CD4-positive, alpha-beta T cell (primary cell): ENCODE measurements around the gene CRTAC1. TPM values are rescaled to one million over a fixed set of nuclear protein-coding genes. Genes with fewer than 3 reads are reported as not detected.

ENCODE experiments used
- ATAC-seq: fragments of 200-7000 bp; cut with Tn5 transposase; one replicate; pipeline ENCODE4 v1.10.0; 2022; ENCODE audit warnings: mild to moderate bottlenecking; ENCODE audit not compliant: poor library complexity
- CTCF ChIA-PET: fragments of 350-600 bp; sonication (Branson Sonifier 250); formaldehyde crosslinking; loops from one replicate; lab custom pipeline; 2021; ENCODE audit warnings: antibody characterized with exemption, inconsistent platforms; lab: Charles Lee
- POLR2A ChIA-PET: fragments of 350-600 bp; sonication (Branson Sonifier 250); formaldehyde crosslinking; loops from one replicate; lab custom pipeline; 2021; ENCODE audit warnings: antibody characterized with exemption, inconsistent platforms; lab: Charles Lee
- DNase-seq, 14 experiments: peaks; one replicate each; pipeline ENCODE4 v3.0.0-alpha.2; 2013 to 2020; ENCODE audit warnings: mixed read lengths in 2 of 14
- H3K27ac ChIP-seq, 2 donors: one replicate each; pipeline versions ENCODE4 v1.5.1 to v1.7.0; 2013; ENCODE audit warnings: low read length in 2 of 2, low read depth in 1 of 2, mild to moderate bottlenecking in 1 of 2
- H3K27me3 ChIP-seq, 2 experiments: 1 replicate in 1 of 2; 2 replicates in 1 of 2; pipeline versions ENCODE4 v1.6.1 to v1.7.0; 2013; ENCODE audit warnings: low read length in 2 of 2, control low read depth in 1 of 2, mild to moderate bottlenecking in 1 of 2, moderate library complexity in 1 of 2; ENCODE audit not compliant: insufficient read depth in 2 of 2, control insufficient read depth in 1 of 2
- H3K36me3 ChIP-seq: one replicate; pipeline ENCODE4 v1.6.1; 2013; ENCODE audit warnings: low read length, control low read depth; ENCODE audit not compliant: insufficient read depth
- H3K4me1 ChIP-seq: one replicate; pipeline ENCODE4 v1.6.1; 2013; ENCODE audit warnings: low read length, control low read depth; ENCODE audit not compliant: insufficient read depth
- H3K4me3 ChIP-seq: one replicate; pipeline ENCODE4 v1.5.1; 2013; ENCODE audit warnings: mild to moderate bottlenecking, low read length, moderate library complexity
- H3K9me3 ChIP-seq, 2 experiments: 1 replicate in 1 of 2; 2 replicates in 1 of 2; pipeline versions ENCODE4 v1.6.1 to v1.7.0; 2013; ENCODE audit warnings: low read length in 2 of 2, mild to moderate bottlenecking in 2 of 2, control low read depth in 1 of 2, moderate library complexity in 1 of 2; ENCODE audit not compliant: control insufficient read depth in 1 of 2, insufficient read depth in 1 of 2
- H3K27ac Mint-ChIP-seq: one replicate; pipeline ENCODE4 v1.8.0; 2020; ENCODE audit warnings: mixed read lengths
- H3K27me3 Mint-ChIP-seq: one replicate; pipeline ENCODE4 v1.8.0; 2021; ENCODE audit warnings: mixed read lengths
- H3K36me3 Mint-ChIP-seq: one replicate; pipeline ENCODE4 v1.8.0; 2021; ENCODE audit warnings: low read depth, mixed read lengths
- H3K4me1 Mint-ChIP-seq: one replicate; pipeline ENCODE4 v1.8.0; 2021; ENCODE audit warnings: low read depth, mixed read lengths
- H3K4me3 Mint-ChIP-seq: one replicate; pipeline ENCODE4 v1.8.0; 2020; ENCODE audit warnings: mild to moderate bottlenecking, mixed read lengths
- H3K9me3 Mint-ChIP-seq: one replicate; pipeline ENCODE4 v1.8.0; 2020; ENCODE audit warnings: mixed read lengths
- CTCF ChIP-seq: fragments of 200-600 bp; IDR thresholded peaks from one replicate; pipeline ENCODE4 v1.8.0; 2022; ENCODE audit warnings: antibody characterized with exemption, mild to moderate bottlenecking
- intact Hi-C, 2 experiments: fragments of 100-400 bp; cut with DNase I in 1 of 2; cut with micrococcal nuclease in 1 of 2; formaldehyde crosslinking; loops; one replicate each; pipeline versions ENCODE4 v1.15.1 to v1.9.0; 2023 to 2025; cut with DNase I, micrococcal nuclease
- total RNA-seq, 174 experiments: library from RNA in 2 of 174; stranded (reverse) in 2 of 174; gene quantifications; one replicate each; pipeline ENCODE4 v1.2.3 and lab custom pipeline; 2021 to 2026

Gene CRTAC1
- total RNA-seq, 2 experiments from 2014 or later, result not detected

- ChIA-PET POLR2A (no interaction called here), CTCF (no interaction called here)
- no peak overlapping the region for H3K4me3 ChIP-seq
- peaks cover 12 to 19% of the 10 kb centered on the region in 2 experiments for H3K27me3 ChIP-seq
- Mint-ChIP-seq H3K36me3 (no peaks in the 10 kb centered on the region), H3K4me3 (no peak overlapping the region), H3K9me3 (no peaks in the 10 kb centered on the region), H3K4me1 (no peaks in the 10 kb centered on the region), H3K27me3 (peaks cover 45% of the 10 kb centered on the region), H3K27ac (no peak overlapping the region)
- no peak for DNase-seq
- intact Hi-C loops, result no loop called here
- no peaks in the 10 kb centered on the region for H3K9me3 ChIP-seq
- TF ChIP-seq CTCF, result no peak
- no peak for ATAC-seq
- H3K4me1 ChIP-seq, result no peaks in the 10 kb centered on the region
- no peaks in the 10 kb centered on the region for H3K36me3 ChIP-seq
- H3K27ac ChIP-seq, result no peak overlapping the region
Observed at GRCh38 chr10:98013776-98014175, 16.6 kb downstream of the CRTAC1 start.

GRCh38 chr10:98013122-98013521 lies 17.3 kb downstream of the CRTAC1 start:
- peaks cover 45% of the 10 kb centered on the region for H3K27me3 Mint-ChIP-seq

GRCh38 chr10:98012644-98013043 lies 17.8 kb downstream of the CRTAC1 start:
- no peaks in the 10 kb centered on the region for H3K36me3 Mint-ChIP-seq
- POLR2A ChIA-PET, result no interaction called here
- no peak for TF ChIP-seq CTCF
- DNase-seq (no peak), ATAC-seq (no peak)
- intact Hi-C loops, result no loop called here
- peaks cover 12 to 20% of the 10 kb centered on the region in 2 experiments for H3K27me3 ChIP-seq
- H3K9me3 Mint-ChIP-seq, result no peaks in the 10 kb centered on the region
- H3K4me1 Mint-ChIP-seq, result no peaks in the 10 kb centered on the region
- H3K27ac ChIP-seq, result no peak overlapping the region
- H3K27me3 Mint-ChIP-seq, result peaks cover 46% of the 10 kb centered on the region
- no peak overlapping the region for H3K4me3 Mint-ChIP-seq
- no peak overlapping the region for H3K4me3 ChIP-seq
- H3K27ac Mint-ChIP-seq, result no peak overlapping the region
- H3K9me3 ChIP-seq, result no peaks in the 10 kb centered on the region
- no peaks in the 10 kb centered on the region for H3K36me3 ChIP-seq
- CTCF ChIA-PET, result no interaction called here
- no peaks in the 10 kb centered on the region for H3K4me1 ChIP-seq

More at GRCh38 chr10:98013122-98013521, 17.3 kb downstream of the CRTAC1 start:
- DNase-seq, result no peak
- no peak overlapping the region for H3K4me3 ChIP-seq
- no peaks in the 10 kb centered on the region for H3K9me3 ChIP-seq
- H3K36me3 Mint-ChIP-seq, result no peaks in the 10 kb centered on the region
- no peak for ATAC-seq
- intact Hi-C loops, result no loop called here
- no peaks in the 10 kb centered on the region for H3K4me1 ChIP-seq
- TF ChIP-seq CTCF, result no peak
- ChIA-PET CTCF (no interaction called here), POLR2A (no interaction called here)
- H3K27ac Mint-ChIP-seq, result no peak overlapping the region
- no peaks in the 10 kb centered on the region for H3K4me1 Mint-ChIP-seq
- H3K4me3 Mint-ChIP-seq, result no peak overlapping the region
- peaks cover 12 to 19% of the 10 kb centered on the region in 2 experiments for H3K27me3 ChIP-seq
- H3K9me3 Mint-ChIP-seq, result no peaks in the 10 kb centered on the region
- no peaks in the 10 kb centered on the region for H3K36me3 ChIP-seq
- H3K27ac ChIP-seq, result no peak overlapping the region
